Spleen (tissue), 11 donors: ENCODE results near the gene FKTN. TPM values are rescaled to one million over a fixed set of nuclear protein-coding genes. Genes with fewer than 3 reads are reported as not detected.

Experiments used
- DNase-seq: peaks from one replicate; pipeline ENCODE4 v3.0.0-alpha.2; 2020
- H3K27ac ChIP-seq, 8 donors: fragments of 200-600 bp; sonication (generic) in 7 of 8; 1 replicate in 4 of 8; 2 replicates in 4 of 8; pipeline versions ENCODE4 v1.5.0 to v1.8.0; 2016 to 2021; ENCODE audit warnings: inconsistent platforms in 4 of 8, mild to moderate bottlenecking in 4 of 8, moderate library complexity in 1 of 8
- H3K27me3 ChIP-seq, 7 donors: fragments of 200-600 bp; sonication (generic) in 6 of 7; replicated peaks in 1 of 7; 1 replicate in 4 of 7; 2 replicates in 3 of 7; pipeline versions ENCODE4 v1.5.0 to v1.8.0; 2016 to 2021; ENCODE audit warnings: inconsistent platforms in 3 of 7, mild to moderate bottlenecking in 1 of 7
- H3K36me3 ChIP-seq, 6 donors: fragments of 200-600 bp; sonication (generic) in 5 of 6; 1 replicate in 4 of 6; 2 replicates in 2 of 6; pipeline versions ENCODE4 v1.5.0 to v1.8.0; 2016 to 2021; ENCODE audit warnings: inconsistent platforms in 2 of 6
- H3K4me1 ChIP-seq, 6 donors: fragments of 200-600 bp; sonication (generic) in 5 of 6; 1 replicate in 3 of 6; 2 replicates in 3 of 6; pipeline versions ENCODE4 v1.5.0 to v1.8.0; 2016 to 2021; ENCODE audit warnings: inconsistent platforms in 3 of 6
- H3K4me3 ChIP-seq, 8 donors: fragments of 200-600 bp; sonication (generic) in 7 of 8; 1 replicate in 4 of 8; 2 replicates in 4 of 8; pipeline versions ENCODE4 v1.5.0 to v1.8.0; 2016 to 2021; ENCODE audit warnings: inconsistent platforms in 4 of 8, mild to moderate bottlenecking in 4 of 8, moderate library complexity in 2 of 8
- H3K9me3 ChIP-seq, 8 donors: fragments of 200-600 bp; sonication (generic) in 7 of 8; 1 replicate in 4 of 8; 2 replicates in 4 of 8; pipeline versions ENCODE4 v1.5.0 to v1.8.0; 2016 to 2021; ENCODE audit warnings: inconsistent platforms in 4 of 8
- CTCF ChIP-seq, 11 experiments: fragments of 200-600 bp in 7 of 11; fragments of 450-650 bp in 4 of 11; sonication (generic) in 4 of 11; IDR thresholded peaks in 8 of 11; conservative IDR thresholded peaks in 3 of 11; 1 replicate in 7 of 11; 2 replicates in 4 of 11; pipeline versions ENCODE4 v1.4.0 to v1.8.0; 2016 to 2021; ENCODE audit warnings: antibody characterized with exemption in 11 of 11, inconsistent platforms in 4 of 11, mild to moderate bottlenecking in 1 of 11
- POLR2A ChIP-seq, 3 donors: fragments of 450-650 bp; IDR thresholded peaks; one replicate each; pipeline ENCODE4 v1.5.1; 2017; ENCODE audit warnings: antibody characterized with exemption in 3 of 3, mild to moderate bottlenecking in 1 of 3
- POLR2AphosphoS5 ChIP-seq, 3 donors: sonication (generic); formaldehyde crosslinking; IDR thresholded peaks; one replicate each; pipeline ENCODE4 v1.5.1; 2017; ENCODE audit warnings: antibody characterized with exemption in 3 of 3
- WGBS, 5 donors: extraction: QIAGEN DNeasy Blood & Tissue Kit in 3 of 5; methylation state at CpG; one replicate each; pipeline versions ENCODE4 v1.1.5 to v1.1.7; 2013 to 2018; 5-methylcytosine and 5-hydroxymethylcytosine counted together
- intact Hi-C: fragments of 100-400 bp; cut with DNase I; formaldehyde crosslinking; loops from one replicate; pipeline ENCODE4 v1.15.0; 2023; ENCODE audit warnings: low total_unique reads
- polyA plus RNA-seq, 3 donors: library from polyadenylated mRNA; stranded (reverse); fragments of 200-250 nt; gene quantifications; one replicate each; pipeline ENCODE4 v1.2.1, GENCODE V29; 2013
- total RNA-seq, 7 donors: library from RNA; depleted of rRNA in 3 of 7; stranded (reverse); fragments of >200 nt in 3 of 7; fragmentation: NEBNext Ultra II Directional in 4 of 7; extraction: Animal tissue kit (Norgen Biotek cat#: 25700) in 4 of 7; gene quantifications; one replicate each; pipeline versions ENCODE4 v1.1.0 to v1.2.1, GENCODE V29; 2016 to 2021
- donor health status: healthy with polysubstance abuse.
- donor health status: DM: no; HTN: no; CAD: no; lungs with moderate emphysema.
- donor health status: DM: no; HTN: no; CAD: no.
- donor health status: Bipolar disorder and iron deficiency.
- donor health status: healthy.
- donor health status: DM: no; HTN: no; CAD: no.
- donor health status: DM: yes; HTN: yes; CAD: no.

The FKTN gene
- total and polyA plus RNA-seq, 10 donors: 2.7 to 25.4 (median 11.0) TPM

GRCh38 chr9:105535920-105536668 is 21.8 kb upstream of the FKTN start:
- TF ChIP-seq POLR2AphosphoS5 (IDR thresholded peaks at IDR 0.05): no peak
- no peak for TF ChIP-seq POLR2A (IDR thresholded peaks at IDR 0.05)
- TF ChIP-seq CTCF (IDR thresholded peaks at IDR 0.05 in 8 of 11, conservative IDR thresholded peaks at IDR 0.05 in 3 of 11): no peak
- no peak overlapping the region for H3K27ac ChIP-seq
- H3K36me3 ChIP-seq: peaks cover 0 to 12% (median 0%) of the 10 kb centered on the region in 6 donors
- intact Hi-C loops: no loop called here
- no peak for DNase-seq
- H3K9me3 ChIP-seq: no peaks in the 10 kb centered on the region
- WGBS, 5 donors: 74 to 88% (median 82%) methylated on average over 3 of the region's 3 CpGs
- H3K4me3 ChIP-seq: no peak overlapping the region
- no peaks in the 10 kb centered on the region for H3K27me3 ChIP-seq
- no peaks in the 10 kb centered on the region for H3K4me1 ChIP-seq

GRCh38 chr9:105539452-105539851 is 18.5 kb upstream of the FKTN start:
- H3K4me3 ChIP-seq: no peak overlapping the region
- no peak overlapping the region for H3K27ac ChIP-seq
- no peaks in the 10 kb centered on the region for H3K9me3 ChIP-seq
- intact Hi-C loops: no loop called here
- no peaks in the 10 kb centered on the region for H3K27me3 ChIP-seq
- TF ChIP-seq POLR2A (IDR thresholded peaks at IDR 0.05) (no peak), CTCF (IDR thresholded peaks at IDR 0.05 in 8 of 11, conservative IDR thresholded peaks at IDR 0.05 in 3 of 11) (no peak), POLR2AphosphoS5 (IDR thresholded peaks at IDR 0.05) (no peak)
- no peak for DNase-seq
- no peaks in the 10 kb centered on the region for H3K4me1 ChIP-seq
- 93 to 100% (median 100%) methylated on average over 1 of the region's 1 CpG for WGBS, 5 donors
- peaks cover 0 to 12% (median 0%) of the 10 kb centered on the region in 6 donors for H3K36me3 ChIP-seq

GRCh38 chr9:105541838-105542237 is 16.1 kb upstream of the FKTN start:
- DNase-seq: no peak
- intact Hi-C loops: no loop called here
- Histone ChIP-seq H3K4me3 (no peak overlapping the region), H3K27ac (no peak overlapping the region), H3K27me3 (no peaks in the 10 kb centered on the region), H3K4me1 (no peaks in the 10 kb centered on the region), H3K36me3 (peaks cover 0 to 3% (median 0%) of the 10 kb centered on the region in 6 donors), H3K9me3 (no peaks in the 10 kb centered on the region)
- WGBS, 5 donors: 75 to 98% (median 93%) methylated on average over 3 of the region's 3 CpGs
- TF ChIP-seq POLR2A (IDR thresholded peaks at IDR 0.05) (no peak), POLR2AphosphoS5 (IDR thresholded peaks at IDR 0.05) (no peak), CTCF (IDR thresholded peaks at IDR 0.05 in 8 of 11, conservative IDR thresholded peaks at IDR 0.05 in 3 of 11) (no peak)

GRCh38 chr9:105554042-105554441 is 3.9 kb upstream of the FKTN start:
- TF ChIP-seq POLR2A (IDR thresholded peaks at IDR 0.05): no peak
- TF ChIP-seq POLR2AphosphoS5 (IDR thresholded peaks at IDR 0.05): no peak
- TF ChIP-seq CTCF (IDR thresholded peaks at IDR 0.05 in 8 of 11, conservative IDR thresholded peaks at IDR 0.05 in 3 of 11): no peak
- 87 to 95% (median 93%) methylated on average over 10 of the region's 10 CpGs for WGBS, 5 donors
- Histone ChIP-seq H3K4me1 (peaks cover 6 to 15% (median 11%) of the 10 kb centered on the region in 6 donors), H3K27ac (no peak overlapping the region), H3K27me3 (no peaks in the 10 kb centered on the region), H3K9me3 (no peaks in the 10 kb centered on the region), H3K4me3 (no peak overlapping the region), H3K36me3 (no peaks in the 10 kb centered on the region)
- intact Hi-C loops: no loop called here
- DNase-seq: peak; percentile 33
